ENCODE results near the gene ZSCAN23.

DNA sequence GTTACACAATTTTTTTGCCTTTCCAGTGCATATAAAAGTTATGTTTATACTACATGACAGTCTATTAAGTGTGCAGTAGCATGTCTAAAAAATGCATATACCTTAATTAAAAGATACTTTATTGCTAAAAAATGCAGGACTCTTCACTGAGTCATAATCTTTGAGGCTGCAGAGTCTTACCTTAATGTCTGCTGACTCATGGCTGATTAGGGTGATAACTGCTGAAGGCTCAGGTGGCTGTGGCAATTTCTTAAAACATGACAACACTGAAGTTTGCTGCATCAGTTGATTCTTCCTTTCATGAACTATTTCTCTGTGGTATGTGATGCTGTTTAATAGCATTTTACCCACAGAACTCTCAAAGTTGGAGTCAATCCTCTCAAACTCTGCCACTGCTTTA is 19.1 kb downstream of the ZSCAN23 start:
- TF ChIP-seq CHD1 (IDR thresholded peaks at IDR 0.05; ENCODE audit: low read depth, low read length) (no peak), EZH2 (IDR thresholded peaks at IDR 0.05; ENCODE audit: low read depth, low read length, severe bottlenecking) (no peak), JUND (IDR thresholded peaks at IDR 0.05; ENCODE audit: low read length) (no peak), YY1 (IDR thresholded peaks at IDR 0.05; ENCODE audit: low read depth, low read length) (no peak), POLR2AphosphoS5 (IDR thresholded peaks at IDR 0.05; ENCODE audit: low read depth, low read length) (no peak), RAD21 (IDR thresholded peaks at IDR 0.05 in 1 of 2, conservative IDR thresholded peaks at IDR 0.05 in 1 of 2; ENCODE audit: low read depth in 2 of 2, low read length in 2 of 2) (no peak), NRF1 (IDR thresholded peaks at IDR 0.05; ENCODE audit: low read depth, low read length) (no peak), POLR2A (IDR thresholded peaks at IDR 0.05; ENCODE audit: control extremely low read depth in 1 of 2, low read depth in 2 of 2, low read length in 2 of 2) (no peak), SAP30 (IDR thresholded peaks at IDR 0.05; ENCODE audit: insufficient read depth, insufficient replicate concordance, low read length) (no peak), CEBPB (IDR thresholded peaks at IDR 0.05; ENCODE audit: low read depth, low read length) (no peak), TAF7 (optimal IDR thresholded peaks at IDR 0.05; ENCODE audit: borderline replicate concordance, low read depth, low read length) (no peak)
- TF ChIP-seq, protein P1, sequence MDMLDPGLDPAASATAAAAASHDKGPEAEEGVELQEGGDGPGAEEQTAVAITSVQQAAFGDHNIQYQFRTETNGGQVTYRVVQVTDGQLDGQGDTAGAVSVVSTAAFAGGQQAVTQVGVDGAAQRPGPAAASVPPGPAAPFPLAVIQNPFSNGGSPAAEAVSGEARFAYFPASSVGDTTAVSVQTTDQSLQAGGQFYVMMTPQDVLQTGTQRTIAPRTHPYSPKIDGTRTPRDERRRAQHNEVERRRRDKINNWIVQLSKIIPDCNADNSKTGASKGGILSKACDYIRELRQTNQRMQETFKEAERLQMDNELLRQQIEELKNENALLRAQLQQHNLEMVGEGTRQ (IDR thresholded peaks at IDR 0.05; ENCODE audit: low read length) = no peak
- TF ChIP-seq, protein P2, sequence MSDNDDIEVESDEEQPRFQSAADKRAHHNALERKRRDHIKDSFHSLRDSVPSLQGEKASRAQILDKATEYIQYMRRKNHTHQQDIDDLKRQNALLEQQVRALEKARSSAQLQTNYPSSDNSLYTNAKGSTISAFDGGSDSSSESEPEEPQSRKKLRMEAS (IDR thresholded peaks at IDR 0.05) = no peak
- TF ChIP-seq, protein P3, sequence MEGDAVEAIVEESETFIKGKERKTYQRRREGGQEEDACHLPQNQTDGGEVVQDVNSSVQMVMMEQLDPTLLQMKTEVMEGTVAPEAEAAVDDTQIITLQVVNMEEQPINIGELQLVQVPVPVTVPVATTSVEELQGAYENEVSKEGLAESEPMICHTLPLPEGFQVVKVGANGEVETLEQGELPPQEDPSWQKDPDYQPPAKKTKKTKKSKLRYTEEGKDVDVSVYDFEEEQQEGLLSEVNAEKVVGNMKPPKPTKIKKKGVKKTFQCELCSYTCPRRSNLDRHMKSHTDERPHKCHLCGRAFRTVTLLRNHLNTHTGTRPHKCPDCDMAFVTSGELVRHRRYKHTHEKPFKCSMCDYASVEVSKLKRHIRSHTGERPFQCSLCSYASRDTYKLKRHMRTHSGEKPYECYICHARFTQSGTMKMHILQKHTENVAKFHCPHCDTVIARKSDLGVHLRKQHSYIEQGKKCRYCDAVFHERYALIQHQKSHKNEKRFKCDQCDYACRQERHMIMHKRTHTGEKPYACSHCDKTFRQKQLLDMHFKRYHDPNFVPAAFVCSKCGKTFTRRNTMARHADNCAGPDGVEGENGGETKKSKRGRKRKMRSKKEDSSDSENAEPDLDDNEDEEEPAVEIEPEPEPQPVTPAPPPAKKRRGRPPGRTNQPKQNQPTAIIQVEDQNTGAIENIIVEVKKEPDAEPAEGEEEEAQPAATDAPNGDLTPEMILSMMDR (IDR thresholded peaks at IDR 0.05; ENCODE audit: control extremely low read depth in 1 of 3, insufficient read depth in 1 of 3, low read depth in 1 of 3, low read length in 3 of 3) = no peak

All from H1 (cell line).